Astrocyte (in vitro differentiated cells and primary cell): ENCODE data around the gene P3H1. TPM values are rescaled to one million over a fixed set of nuclear protein-coding genes. Genes with fewer than 3 reads are reported as not detected.

Experiments
- DNase-seq: peaks from one replicate; pipeline ENCODE4 v3.0.0-alpha.2; 2010; ENCODE audit warnings: low read depth
- FAIRE-seq: peaks from 2 replicates; lab custom pipeline; 2011; peaks lifted over from hg19 to GRCh38; lab: Jason Lieb, UNC
- H2AFZ ChIP-seq: 2 replicates; pipeline ENCODE4 v1.6.0; 2012; ENCODE audit warnings: low read depth, low read length, inconsistent platforms
- H3K27ac ChIP-seq: 2 replicates; pipeline ENCODE4 v1.5.1; 2011; ENCODE audit warnings: low read depth, low read length, inconsistent platforms
- H3K27me3 ChIP-seq: 2 replicates; pipeline ENCODE4 v1.6.0; 2011; ENCODE audit warnings: low read length, inconsistent platforms; ENCODE audit not compliant: insufficient read depth
- H3K36me3 ChIP-seq: 2 replicates; pipeline ENCODE4 v1.5.1; 2011; ENCODE audit warnings: low read length, inconsistent platforms; ENCODE audit not compliant: insufficient read depth
- H3K4me1 ChIP-seq: 2 replicates; pipeline ENCODE4 v1.5.1; 2011; ENCODE audit warnings: low read length, inconsistent platforms; ENCODE audit not compliant: insufficient read depth
- H3K4me2 ChIP-seq: 2 replicates; pipeline ENCODE4 v1.6.0; 2012; ENCODE audit warnings: low read length, inconsistent platforms
- H3K4me3 ChIP-seq: 2 replicates; pipeline ENCODE4 v1.5.1; 2011; ENCODE audit warnings: low read depth, mild to moderate bottlenecking, low read length, inconsistent platforms; ENCODE audit not compliant: insufficient read depth
- H3K79me2 ChIP-seq: 2 replicates; pipeline ENCODE4 v1.6.0; 2012; ENCODE audit warnings: mild to moderate bottlenecking, low read length, inconsistent platforms; ENCODE audit not compliant: insufficient read depth
- H3K9ac ChIP-seq: 2 replicates; pipeline ENCODE4 v1.6.0; 2012; ENCODE audit warnings: mild to moderate bottlenecking, low read length, inconsistent platforms
- H3K9me3 ChIP-seq: 2 replicates; pipeline ENCODE4 v1.5.1; 2012; ENCODE audit warnings: low read depth, mild to moderate bottlenecking, low read length, inconsistent platforms; ENCODE audit not compliant: insufficient read depth
- H4K20me1 ChIP-seq: 2 replicates; pipeline ENCODE4 v1.6.0; 2012; ENCODE audit warnings: low read length, inconsistent platforms; ENCODE audit not compliant: insufficient read depth
- H3K27ac Mint-ChIP-seq: one replicate; pipeline ENCODE4 v1.8.0; 2021; ENCODE audit warnings: mild to moderate bottlenecking, mixed read lengths; ENCODE audit not compliant: unreplicated experiment
- H3K27me3 Mint-ChIP-seq: one replicate; pipeline ENCODE4 v1.8.0; 2021; ENCODE audit warnings: low read depth, mixed read lengths; ENCODE audit not compliant: unreplicated experiment
- H3K36me3 Mint-ChIP-seq: one replicate; pipeline ENCODE4 v1.8.0; 2021; ENCODE audit warnings: low read depth, mixed read lengths; ENCODE audit not compliant: unreplicated experiment
- H3K4me1 Mint-ChIP-seq: one replicate; pipeline ENCODE4 v1.8.0; 2021; ENCODE audit warnings: low read depth, mixed read lengths; ENCODE audit not compliant: unreplicated experiment
- H3K4me3 Mint-ChIP-seq: one replicate; pipeline ENCODE4 v1.8.0; 2021; ENCODE audit warnings: mild to moderate bottlenecking, moderate library complexity, mixed read lengths; ENCODE audit not compliant: unreplicated experiment
- H3K9me3 Mint-ChIP-seq: one replicate; pipeline ENCODE4 v1.8.0; 2021; ENCODE audit warnings: mild to moderate bottlenecking, mixed read lengths; ENCODE audit not compliant: unreplicated experiment
- EZH2 ChIP-seq: IDR thresholded peaks from 2 replicates; pipeline ENCODE4 v1.6.1; 2012; ENCODE audit warnings: mild to moderate bottlenecking, low read length, inconsistent platforms; ENCODE audit not compliant: insufficient read depth
- total RNA-seq: library from RNA; stranded (reverse); gene quantifications from 2 replicates; pipeline ENCODE4 v1.2.1, GENCODE V29; 2021
- TF ChIP-seq, protein P1 (sequence below): IDR thresholded peaks from 2 replicates; pipeline ENCODE4 v1.5.1; 2011; ENCODE audit warnings: low read depth, mild to moderate bottlenecking, inconsistent platforms, low read length, moderate library complexity; ENCODE audit not compliant: insufficient read depth

Gene P3H1
- total RNA-seq, 1 donor from 2014 or later, result 277 TPM

DNA sequence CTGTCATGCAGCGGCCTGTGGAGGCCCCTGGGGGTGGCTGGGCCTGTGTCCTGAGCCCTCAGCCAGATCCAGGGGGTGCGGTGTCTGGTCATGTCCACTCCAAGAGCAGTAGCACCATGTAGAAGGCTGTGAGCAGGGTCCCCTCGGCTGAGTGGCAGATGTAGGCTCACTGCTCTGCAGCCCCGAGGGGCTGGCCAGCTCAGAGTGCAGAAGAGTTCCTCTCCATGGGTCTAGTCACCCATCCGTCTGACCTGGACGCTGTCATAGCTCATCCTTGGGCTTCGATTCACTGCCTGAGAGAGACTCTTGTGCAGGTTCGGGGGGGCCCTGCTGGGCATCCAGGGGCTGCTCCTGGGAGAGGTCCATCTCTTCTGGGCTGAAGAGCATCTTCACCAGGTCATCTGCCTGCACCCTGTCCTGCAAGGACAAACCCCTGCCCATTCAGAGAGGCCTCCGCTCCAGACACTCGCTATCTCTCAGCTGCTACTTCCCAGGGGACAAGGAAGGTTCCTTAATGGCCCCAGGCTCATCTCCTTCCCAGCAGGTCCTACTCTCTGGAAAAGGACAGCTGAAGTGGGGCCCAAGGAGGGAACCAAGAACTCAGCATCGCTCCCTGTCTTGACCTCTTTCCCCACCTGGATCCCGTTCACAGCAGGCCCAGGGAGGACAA lies 20.3 kb downstream of the P3H1 start:
- Histone ChIP-seq H3K36me3 (peaks cover 23% of the 10 kb centered on the region), H3K4me1 (no peaks in the 10 kb centered on the region), H3K79me2 (no peaks in the 10 kb centered on the region), H3K9me3 (no peaks in the 10 kb centered on the region), H3K27ac (no peak overlapping the region), H3K4me2 (no peak overlapping the region), H3K27me3 (no peaks in the 10 kb centered on the region), H3K9ac (no peak overlapping the region), H3K4me3 (no peak overlapping the region), H4K20me1 (peaks cover 54% of the 10 kb centered on the region), H2AFZ (no peak overlapping the region)
- DNase-seq, result no peak
- H3K9me3 Mint-ChIP-seq, result peaks cover 2% of the 10 kb centered on the region
- no peaks in the 10 kb centered on the region for H3K27me3 Mint-ChIP-seq
- no peaks in the 10 kb centered on the region for H3K4me1 Mint-ChIP-seq
- peaks cover 37% of the 10 kb centered on the region for H3K36me3 Mint-ChIP-seq
- TF ChIP-seq, protein P1, sequence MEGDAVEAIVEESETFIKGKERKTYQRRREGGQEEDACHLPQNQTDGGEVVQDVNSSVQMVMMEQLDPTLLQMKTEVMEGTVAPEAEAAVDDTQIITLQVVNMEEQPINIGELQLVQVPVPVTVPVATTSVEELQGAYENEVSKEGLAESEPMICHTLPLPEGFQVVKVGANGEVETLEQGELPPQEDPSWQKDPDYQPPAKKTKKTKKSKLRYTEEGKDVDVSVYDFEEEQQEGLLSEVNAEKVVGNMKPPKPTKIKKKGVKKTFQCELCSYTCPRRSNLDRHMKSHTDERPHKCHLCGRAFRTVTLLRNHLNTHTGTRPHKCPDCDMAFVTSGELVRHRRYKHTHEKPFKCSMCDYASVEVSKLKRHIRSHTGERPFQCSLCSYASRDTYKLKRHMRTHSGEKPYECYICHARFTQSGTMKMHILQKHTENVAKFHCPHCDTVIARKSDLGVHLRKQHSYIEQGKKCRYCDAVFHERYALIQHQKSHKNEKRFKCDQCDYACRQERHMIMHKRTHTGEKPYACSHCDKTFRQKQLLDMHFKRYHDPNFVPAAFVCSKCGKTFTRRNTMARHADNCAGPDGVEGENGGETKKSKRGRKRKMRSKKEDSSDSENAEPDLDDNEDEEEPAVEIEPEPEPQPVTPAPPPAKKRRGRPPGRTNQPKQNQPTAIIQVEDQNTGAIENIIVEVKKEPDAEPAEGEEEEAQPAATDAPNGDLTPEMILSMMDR, result no peak
- no peak for TF ChIP-seq EZH2
- no peak for FAIRE-seq
- H3K27ac Mint-ChIP-seq, result no peak overlapping the region
- H3K4me3 Mint-ChIP-seq, result no peak overlapping the region

DNA sequence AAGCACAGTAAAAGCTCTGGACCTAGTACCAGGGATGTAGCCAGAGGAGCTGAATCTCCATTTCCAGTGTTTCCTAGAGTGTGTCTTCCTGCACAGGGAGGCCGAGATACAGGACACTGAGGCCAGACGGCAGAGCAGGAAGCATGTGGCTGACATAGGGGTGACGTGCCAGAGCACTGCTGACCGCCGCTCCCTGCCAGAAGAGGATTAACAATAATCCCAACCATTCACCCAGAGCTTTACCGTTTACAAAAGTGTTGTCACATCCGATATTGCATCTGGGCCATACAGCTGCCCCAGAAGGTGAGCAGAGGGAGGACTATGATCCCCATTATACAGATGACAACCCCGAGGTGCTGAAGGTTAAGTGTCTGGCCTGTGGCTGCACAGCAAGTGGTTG lies 21.0 kb downstream of the P3H1 start:
- H3K36me3 ChIP-seq, result peaks cover 23% of the 10 kb centered on the region
- no peaks in the 10 kb centered on the region for H3K27me3 ChIP-seq
- H3K4me3 ChIP-seq, result no peak overlapping the region
- FAIRE-seq, result no peak
- no peak for TF ChIP-seq EZH2
- TF ChIP-seq, protein P1, result no peak
- no peak overlapping the region for H3K4me2 ChIP-seq
- H2AFZ ChIP-seq, result no peak overlapping the region
- no peak for DNase-seq
- Mint-ChIP-seq H3K4me1 (no peaks in the 10 kb centered on the region), H3K4me3 (no peak overlapping the region), H3K27me3 (no peaks in the 10 kb centered on the region), H3K36me3 (peaks cover 36% of the 10 kb centered on the region), H3K9me3 (peaks cover 2% of the 10 kb centered on the region), H3K27ac (no peak overlapping the region)
- H3K9me3 ChIP-seq, result no peaks in the 10 kb centered on the region
- H3K9ac ChIP-seq, result no peak overlapping the region
- no peak overlapping the region for H3K27ac ChIP-seq
- no peaks in the 10 kb centered on the region for H3K4me1 ChIP-seq
- H3K79me2 ChIP-seq, result no peaks in the 10 kb centered on the region
- peaks cover 53% of the 10 kb centered on the region for H4K20me1 ChIP-seq

- Histone ChIP-seq H3K79me2 (no peaks in the 10 kb centered on the region), H3K9ac (no peak overlapping the region), H3K9me3 (no peaks in the 10 kb centered on the region), H3K27ac (no peak overlapping the region), H3K27me3 (no peaks in the 10 kb centered on the region), H3K36me3 (peaks cover 13% of the 10 kb centered on the region), H3K4me3 (no peak overlapping the region), H3K4me1 (no peaks in the 10 kb centered on the region), H4K20me1 (peaks cover 42% of the 10 kb centered on the region), H3K4me2 (no peak overlapping the region), H2AFZ (no peak overlapping the region)
- FAIRE-seq, result no peak
- H3K9me3 Mint-ChIP-seq, result peaks cover 2% of the 10 kb centered on the region
- H3K36me3 Mint-ChIP-seq, result peaks cover 25% of the 10 kb centered on the region
- no peak for TF ChIP-seq EZH2
- TF ChIP-seq, protein P1, result no peak
- DNase-seq, result no peak
- H3K27ac Mint-ChIP-seq, result no peak overlapping the region
- H3K4me3 Mint-ChIP-seq, result no peak overlapping the region
- H3K4me1 Mint-ChIP-seq, result peaks cover 5% of the 10 kb centered on the region
- H3K27me3 Mint-ChIP-seq, result peaks cover 3% of the 10 kb centered on the region
These were observed 22.7 kb downstream of the P3H1 start for GRCh38 chr1:42744148-42744413.
